AG09309 (cell line): ENCODE data around the gene LFNG.

Source experiments
- DNase-seq: peaks from one replicate; pipeline ENCODE4 v3.0.0-alpha.2; 2010; ENCODE audit warnings: low read depth
- H3K4me3 ChIP-seq: 2 replicates; pipeline ENCODE4 v1.5.1; 2011; ENCODE audit warnings: mild to moderate bottlenecking, low read depth, low read length, moderate library complexity; ENCODE audit not compliant: control insufficient read depth
- CTCF ChIP-seq: IDR thresholded peaks from 2 replicates; pipeline ENCODE4 v1.5.1; 2011; ENCODE audit warnings: mild to moderate bottlenecking, low read depth, low read length, inconsistent platforms; ENCODE audit not compliant: insufficient read depth, control insufficient read depth; ENCODE audit errors: missing control alignments

The LFNG gene

GRCh38 chr7:2478399-2478785, 41.2 kb upstream of the LFNG start:
- no peak for TF ChIP-seq CTCF
- H3K4me3 ChIP-seq, result no peak overlapping the region
- no peak for DNase-seq

DNA sequence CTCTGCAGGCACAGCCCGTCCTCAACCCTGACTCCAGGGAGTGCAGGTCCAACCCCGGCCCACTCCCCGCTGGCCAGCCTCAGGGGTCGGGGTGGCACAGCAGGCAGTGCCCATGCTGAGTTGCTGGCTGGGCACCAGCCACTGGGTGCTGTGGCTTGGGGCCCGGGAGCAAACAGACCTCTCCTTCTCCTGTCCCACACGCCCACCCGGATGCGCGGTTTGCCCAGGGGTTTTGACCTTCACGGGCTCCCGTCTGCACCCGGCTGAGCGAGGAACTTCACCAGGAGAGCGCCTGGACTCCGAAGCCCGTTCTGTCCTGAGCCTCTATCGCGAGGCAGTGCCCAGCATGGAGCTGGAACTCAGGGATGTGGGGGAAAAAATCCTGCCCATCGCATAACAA, 40.8 kb upstream of the LFNG start:
- H3K4me3 ChIP-seq, result no peak overlapping the region
- no peak for TF ChIP-seq CTCF
- no peak for DNase-seq

DNA sequence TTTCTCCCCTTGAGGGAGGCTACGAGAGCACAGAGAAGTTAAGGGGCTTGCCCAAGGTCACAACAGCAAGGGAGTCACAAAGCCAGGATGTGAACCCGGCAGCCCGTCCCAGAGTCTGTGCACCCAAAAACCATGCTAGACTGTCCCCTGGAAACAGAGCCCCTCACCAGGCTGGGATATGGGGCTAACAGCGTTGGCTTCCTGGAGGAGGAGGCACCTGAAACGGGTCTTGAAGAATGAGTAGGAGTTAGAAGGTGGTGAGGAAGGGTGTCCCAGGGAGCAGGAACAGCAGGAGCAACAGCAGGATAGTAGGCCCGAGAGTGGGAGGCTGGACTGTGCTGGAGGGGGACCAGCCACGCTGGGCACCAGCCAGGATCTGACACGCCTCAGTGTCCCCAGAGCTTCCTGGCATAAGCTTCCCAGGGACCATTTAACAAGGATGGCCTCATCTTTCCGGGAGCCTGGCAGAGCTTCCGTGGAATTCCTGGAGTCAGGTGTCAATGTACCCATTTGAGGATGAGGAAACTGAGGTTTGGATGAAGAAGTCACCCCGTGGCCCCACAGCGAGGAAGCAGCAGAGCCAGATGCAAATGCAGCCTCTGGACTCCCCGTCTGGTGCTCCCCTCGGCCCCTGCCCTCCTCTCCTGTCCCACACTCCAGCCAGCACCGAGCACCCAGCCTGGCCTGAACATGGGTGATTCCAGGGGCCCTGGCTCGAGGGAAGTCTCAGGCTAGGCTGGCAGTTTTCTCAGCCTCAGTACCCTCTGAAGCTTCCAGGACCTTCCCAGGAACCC, 40.1 kb upstream of the LFNG start:
- DNase-seq, result no peak
- no peak overlapping the region for H3K4me3 ChIP-seq
- no peak for TF ChIP-seq CTCF

DNA sequence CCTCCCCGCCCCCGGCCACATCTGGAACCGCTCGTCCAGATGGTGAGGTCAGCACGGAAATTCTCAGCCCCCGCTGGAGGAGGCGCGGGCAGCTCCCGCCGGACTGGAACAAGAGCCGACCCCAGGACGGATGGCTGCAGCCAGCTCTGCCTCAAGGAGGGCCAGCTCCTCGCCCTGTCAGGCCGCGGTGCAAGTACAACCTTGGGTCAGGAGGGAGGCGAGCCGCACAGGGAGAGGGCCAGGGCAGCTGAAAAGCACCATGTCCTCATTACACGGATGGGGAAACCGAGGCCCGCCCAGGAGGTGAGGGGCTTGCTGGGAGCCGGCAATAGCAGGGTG, 39.5 kb upstream of the LFNG start:
- H3K4me3 ChIP-seq, result no peak overlapping the region
- no peak for TF ChIP-seq CTCF
- no peak for DNase-seq

DNA sequence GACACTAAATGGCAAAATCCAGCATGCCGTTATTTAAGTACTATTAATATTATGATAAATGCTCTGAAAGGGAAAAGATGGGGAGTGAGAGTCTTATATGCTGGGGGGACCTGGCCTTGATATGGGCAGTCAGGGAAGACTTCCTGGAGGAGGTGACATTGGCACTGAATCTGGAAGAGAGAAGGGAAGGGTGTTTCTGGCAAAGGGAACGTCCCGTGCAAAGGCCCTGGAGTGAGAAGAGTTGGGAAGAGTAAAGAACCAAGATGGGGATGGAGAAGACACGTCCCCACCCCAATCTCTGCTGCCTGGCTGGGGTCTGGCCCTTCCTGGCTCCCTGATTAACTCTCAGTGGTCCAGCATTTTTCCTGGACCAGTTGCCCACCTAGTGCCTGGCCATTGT, 38.4 kb upstream of the LFNG start:
- no peak overlapping the region for H3K4me3 ChIP-seq
- DNase-seq, result no peak
- no peak for TF ChIP-seq CTCF

DNA sequence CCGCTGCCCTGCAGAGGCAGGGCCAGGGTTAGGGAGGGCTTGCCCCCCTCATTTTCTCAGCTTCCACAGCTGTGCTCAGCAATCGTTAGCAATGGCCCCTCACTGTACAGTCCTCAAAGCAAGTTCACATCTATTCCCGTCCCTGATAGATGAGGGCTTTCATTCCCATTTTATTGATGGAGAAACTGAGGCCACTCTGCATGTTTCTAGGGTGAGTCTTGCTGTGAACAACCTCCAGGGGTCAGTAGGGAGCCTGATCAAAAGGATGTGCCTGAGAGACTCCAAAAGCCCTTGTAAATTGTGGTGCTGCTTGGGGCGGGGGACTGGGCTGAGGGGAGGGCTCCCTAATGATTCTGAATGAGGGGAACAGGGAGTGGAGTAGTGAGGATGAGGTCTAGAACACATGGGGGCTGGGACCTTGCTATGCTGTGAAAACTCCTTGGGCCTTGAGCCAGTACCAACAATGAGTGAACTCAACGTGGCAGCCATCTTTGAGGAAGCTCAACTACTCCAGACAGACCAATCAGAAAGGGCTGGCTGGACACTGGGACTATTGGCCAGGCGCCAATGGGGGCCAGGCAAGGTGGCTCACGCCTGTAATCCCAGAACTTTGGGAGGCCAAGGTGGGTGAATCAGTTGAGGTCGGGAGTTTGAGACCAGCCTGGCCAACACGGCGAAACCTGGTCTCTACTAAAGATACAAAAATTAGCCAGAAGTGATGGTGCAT, 36.7 kb upstream of the LFNG start:
- no peak for TF ChIP-seq CTCF
- H3K4me3 ChIP-seq, result no peak overlapping the region
- no peak for DNase-seq
